GM19438 (cell line): Measurements from ENCODE around the gene RBKS.

Experiments
- ATAC-seq: cut with Tn5 transposase; IDR thresholded peaks from one replicate; pipeline ENCODE4 v1.9.1; 2021; ENCODE audit warnings: low read depth; ENCODE audit not compliant: unreplicated experiment

RBKS gene

DNA sequence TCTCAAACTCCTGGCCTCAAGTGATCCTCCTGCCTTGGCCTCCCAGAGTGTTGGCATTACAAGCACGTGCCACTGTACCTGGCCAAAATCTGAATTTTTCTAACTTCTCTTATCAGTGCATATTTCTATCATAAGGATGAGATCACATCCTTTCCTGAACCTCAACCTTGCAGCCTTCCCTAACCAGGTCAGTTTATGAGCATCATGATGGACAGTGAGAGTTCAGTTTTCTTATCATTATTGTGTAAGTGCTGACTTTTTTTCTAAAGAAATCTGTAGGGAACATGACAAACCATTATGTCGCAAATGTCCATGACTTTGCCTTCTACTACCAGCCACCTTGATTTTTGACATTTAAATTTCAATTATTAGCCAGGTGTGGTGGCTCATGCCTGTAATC, 87.1 kb downstream of the RBKS start:
- no peak for ATAC-seq

DNA sequence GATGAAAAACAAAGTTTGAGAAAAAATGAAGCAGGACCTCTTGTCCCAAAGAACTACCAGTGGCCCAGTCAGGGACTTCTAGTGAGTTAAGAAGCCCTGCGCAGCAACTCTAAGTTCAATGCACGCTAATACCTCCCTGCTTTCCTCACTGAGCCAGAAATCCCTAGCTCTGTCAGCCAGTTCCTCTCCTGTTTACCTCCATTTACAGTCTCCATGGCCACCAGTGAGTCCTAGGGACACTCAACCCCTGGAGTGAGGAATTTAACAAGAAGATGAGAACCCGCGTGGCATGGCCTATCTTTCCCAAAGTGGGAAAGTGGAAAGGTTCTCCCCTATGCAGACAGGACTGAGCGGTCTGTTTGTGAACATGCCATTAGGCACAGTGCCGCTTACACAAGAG, 87.6 kb downstream of the RBKS start:
- no peak for ATAC-seq

DNA sequence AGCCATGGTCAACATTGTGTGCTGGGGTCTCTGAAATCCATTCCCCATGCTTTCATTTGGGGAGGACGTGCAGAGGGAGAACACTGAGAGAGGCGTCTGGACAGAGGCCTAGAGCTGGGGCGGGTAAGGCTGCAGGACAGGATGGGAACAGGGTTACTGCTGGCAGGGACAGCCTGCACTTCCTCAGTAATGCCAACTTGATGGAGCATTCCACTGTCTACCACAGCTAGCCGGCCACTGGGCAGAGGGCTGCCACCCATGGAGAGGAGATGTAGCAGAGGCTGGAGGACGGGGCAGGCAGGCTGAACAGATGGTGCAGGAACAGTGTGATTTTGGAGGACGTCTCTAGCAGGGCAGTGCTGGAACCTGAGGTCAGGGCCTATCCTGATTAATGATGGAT, 89.3 kb downstream of the RBKS start:
- ATAC-seq, result no peak

DNA sequence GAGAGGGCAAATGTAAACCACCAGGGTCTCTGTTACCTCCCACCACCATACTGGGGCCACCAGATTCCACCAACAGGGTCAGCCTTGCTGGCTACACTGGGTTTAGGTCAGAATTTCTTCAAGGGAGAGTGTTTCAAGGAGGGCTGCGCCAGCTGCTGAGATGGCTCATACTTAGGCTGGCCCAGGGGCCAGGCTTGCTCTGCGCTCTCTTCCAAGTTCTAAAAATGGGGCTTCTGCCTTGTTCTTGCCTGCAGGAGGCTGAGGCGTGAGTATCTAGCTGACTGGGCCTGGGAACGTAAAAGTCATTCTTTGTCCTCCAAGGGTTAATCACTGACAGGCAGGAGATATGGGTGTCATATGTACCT, 90.6 kb downstream of the RBKS start:
- no peak for ATAC-seq

DNA sequence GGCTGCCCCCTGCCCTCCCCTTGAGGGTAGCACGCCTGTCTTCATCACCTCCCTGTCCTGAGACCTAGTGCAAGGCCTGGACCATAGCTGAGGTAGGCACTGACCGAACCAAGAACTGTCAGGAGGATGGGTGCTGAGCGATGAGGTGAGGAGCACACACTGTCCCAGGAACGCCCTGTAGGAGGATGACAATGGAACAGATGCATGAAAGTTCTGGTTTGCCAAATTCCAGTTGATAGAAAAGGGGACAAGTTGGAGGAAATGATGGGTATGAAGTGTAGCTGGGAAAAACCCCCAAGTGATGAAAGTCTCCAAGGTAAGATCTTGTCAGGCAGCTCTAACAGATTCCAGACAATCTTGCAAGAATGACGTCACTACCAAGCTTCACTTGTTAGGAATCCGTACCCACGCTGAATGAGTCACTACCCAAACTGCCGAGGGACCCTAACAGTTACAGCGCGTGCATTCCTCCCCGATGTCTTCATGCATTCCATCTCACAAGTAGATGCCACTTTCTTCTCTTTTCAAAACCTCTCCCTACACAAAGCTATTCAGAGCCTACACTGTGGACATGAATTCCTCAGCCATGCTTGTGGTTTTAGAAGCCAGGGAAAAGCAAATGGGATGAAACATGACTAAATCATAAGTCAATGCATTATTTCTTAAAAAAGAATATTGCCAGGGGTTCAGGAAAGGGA, 91.1 kb downstream of the RBKS start:
- ATAC-seq, result no peak

DNA sequence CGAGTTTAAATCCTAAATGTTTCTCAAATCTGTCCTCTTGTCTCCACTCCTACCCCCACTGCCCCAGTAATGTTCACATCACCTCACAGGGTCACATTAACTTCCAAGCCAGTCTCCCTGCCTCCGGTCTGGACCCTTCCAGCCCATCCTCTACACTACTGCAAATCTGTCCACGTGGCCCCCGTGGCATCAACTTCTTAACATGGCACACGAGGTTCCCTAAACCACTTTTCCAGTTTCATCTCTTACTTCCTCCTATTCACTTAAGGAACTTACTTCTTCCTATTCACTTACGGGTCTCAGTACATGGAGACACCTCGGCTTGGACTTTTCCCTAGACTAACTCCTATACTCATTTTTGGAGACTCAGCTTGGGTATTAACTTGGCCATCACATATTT, 91.7 kb downstream of the RBKS start:
- no peak for ATAC-seq

DNA sequence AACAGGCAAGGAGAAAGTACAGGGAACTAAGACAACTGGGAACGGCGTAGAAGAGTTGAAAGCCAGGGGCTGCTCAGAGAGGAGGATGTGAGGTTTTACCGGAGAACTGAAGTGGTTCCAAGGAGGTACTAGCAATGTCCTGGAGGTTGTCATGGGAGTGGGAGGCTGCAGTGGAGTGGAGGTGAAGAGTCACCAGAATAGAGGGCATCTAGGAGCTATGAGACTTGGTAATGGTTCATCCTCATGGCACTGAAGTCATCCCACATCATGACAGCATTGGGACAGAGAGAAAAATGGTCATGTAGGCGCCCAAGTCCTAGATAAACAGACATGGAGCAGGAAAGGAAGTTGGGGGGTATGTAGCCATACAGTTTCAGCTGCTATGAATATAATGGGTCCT, 92.3 kb downstream of the RBKS start:
- no peak for ATAC-seq

DNA sequence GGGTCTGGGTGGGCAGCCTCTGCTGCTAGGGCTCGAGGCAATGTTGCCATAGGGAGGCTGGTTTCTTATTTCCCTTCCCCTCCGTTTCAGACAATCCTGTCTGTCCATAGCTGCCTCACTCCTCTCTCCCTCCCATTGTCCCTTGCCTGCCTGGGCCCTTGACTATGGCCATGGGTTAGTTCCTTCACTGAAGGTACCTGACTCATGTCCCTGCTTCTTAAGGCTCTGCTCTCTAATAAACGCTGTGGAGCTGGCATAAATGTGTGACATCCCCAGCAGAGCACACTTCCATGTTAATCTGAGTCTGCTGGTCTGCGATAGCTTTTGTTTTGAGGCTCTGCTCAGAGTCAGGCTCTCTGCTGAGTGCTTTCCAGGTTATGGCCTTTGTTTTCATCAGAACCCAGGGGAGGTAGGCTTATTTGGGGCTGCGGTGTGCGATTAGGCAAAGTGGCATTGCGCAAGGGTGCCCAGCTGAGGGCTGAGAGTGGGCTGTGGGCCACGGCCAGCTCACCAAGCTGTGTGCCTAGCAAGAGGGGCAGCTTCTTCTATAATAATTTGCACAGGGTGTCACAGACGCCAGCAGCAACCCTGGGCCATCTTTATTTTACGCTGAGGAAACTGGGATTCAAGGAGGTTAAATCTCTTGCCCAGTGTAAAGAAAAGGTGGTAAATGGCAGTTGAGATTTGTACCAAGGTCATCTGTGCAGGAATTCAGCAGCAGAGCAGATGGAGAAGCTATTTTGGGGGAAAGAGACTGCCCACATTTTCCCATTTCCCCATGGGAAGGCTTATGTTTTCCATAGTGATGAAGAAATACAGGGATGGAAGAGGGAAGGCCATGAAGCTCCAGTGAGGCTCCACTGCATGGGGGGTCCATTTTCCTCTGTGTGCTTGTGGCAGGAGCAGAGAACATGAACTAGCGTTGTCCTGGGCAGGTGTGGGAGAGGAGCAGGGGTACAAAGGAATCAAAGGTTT, 93.1 kb downstream of the RBKS start:
- no peak for ATAC-seq

DNA sequence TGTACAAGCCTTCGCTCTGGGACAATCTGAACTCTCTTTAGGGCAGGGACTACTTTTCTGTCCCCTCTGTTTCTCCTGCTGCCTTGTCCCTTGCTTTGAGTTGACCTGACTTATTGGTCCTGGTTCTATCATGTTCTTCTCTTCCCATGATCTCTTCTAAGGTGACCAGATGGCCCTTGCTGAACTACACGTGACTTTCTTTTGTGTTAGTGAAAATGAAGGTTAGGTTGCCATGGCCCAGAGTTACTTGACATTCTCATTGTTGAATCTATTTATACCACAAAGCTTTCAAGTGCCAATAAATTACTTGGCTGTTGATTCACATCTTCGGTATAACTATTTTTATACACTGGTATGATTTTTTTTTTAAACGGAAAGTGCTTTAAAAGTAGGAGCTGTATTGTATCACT, 94.3 kb downstream of the RBKS start:
- no peak for ATAC-seq

DNA sequence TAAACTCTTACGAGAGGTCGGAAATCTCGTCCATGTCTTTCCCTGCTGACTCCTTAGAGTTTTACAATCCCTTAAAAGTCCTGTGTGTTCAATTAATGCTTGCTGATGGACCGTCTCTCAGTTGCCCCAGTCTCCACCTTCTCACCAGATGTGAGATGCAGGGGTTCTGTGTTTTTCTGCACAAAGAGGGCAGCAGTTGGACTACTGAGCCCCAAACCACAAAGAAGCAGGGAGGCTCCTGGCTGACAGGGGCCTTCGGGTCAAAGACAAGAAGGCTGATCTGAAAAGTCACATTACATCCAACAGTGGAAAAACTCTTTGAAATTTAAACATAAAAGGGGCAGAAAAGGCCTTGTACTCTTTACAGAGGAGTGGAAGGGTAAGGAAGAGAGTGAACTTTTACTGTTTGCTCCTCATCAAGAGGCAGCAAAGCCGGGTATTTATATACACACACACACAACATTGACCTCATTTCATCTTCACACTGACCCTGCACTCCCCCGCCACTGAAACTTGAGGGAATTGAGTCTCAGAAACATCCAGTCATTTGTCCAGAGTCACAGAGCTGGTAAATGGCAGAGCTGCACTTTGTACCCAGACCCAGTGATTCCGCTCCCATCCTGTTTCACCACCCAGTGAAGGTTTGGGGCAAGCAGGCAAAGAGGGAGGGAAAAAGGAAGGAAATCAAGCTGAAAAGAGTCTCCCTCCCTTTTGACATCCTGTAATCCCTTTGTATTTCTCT, 94.9 kb downstream of the RBKS start:
- no peak for ATAC-seq

DNA sequence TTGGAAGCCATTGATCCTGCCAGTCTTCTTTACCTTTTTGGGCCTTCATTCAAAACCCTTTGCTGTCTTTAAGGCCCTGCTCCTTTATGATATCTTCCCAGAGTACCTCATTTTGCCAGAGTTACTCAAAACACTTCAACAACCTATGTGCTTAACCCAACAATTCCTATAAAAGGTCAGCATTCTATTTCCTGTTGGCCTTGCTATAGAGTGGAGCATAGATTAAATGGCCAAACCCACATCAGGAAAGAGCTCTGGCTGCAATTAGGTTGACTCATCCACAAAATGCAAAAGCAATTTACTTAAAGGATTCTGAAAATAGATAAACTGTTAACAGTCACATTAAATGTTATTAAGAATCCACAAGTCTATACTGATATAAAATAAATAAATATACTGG, 97.4 kb downstream of the RBKS start:
- no peak for ATAC-seq

DNA sequence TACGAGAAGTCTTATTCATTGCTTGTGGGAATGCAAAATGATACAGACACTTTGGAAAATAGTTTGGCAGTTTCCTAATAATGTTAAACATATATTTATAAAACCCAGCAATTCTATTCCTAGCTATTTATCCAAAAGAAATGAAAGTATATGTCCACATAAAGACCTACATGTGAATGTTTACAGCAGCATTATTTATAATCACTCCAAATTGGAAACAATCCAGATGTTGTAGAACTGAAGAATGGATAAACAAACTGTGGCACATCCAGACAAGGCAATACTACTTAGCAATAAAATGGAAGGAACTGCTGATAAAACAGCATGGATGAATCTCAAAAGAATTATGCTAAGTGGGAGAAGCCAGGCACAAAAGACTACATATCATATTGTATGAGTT, 99.4 kb downstream of the RBKS start:
- ATAC-seq, result no peak

DNA sequence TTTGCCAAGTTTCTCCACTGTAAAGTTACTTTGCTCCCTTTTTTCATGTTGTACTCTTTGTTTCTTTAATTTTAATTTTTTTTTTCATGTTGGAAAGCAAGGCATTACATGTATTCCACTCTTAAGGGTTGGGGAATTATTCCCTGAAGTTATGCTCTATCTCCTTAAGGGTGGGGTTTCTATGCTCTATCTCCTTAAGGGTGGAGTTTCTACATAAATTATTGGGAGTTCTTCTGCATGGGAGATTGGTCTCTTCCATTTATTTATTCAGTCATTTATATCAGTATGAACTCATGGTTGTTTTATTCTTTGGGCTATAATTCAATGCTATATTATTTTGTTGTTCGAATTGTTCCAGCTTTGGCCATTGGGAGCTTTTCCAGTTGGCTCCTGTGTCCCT, 107.5 kb downstream of the RBKS start:
- no peak for ATAC-seq

DNA sequence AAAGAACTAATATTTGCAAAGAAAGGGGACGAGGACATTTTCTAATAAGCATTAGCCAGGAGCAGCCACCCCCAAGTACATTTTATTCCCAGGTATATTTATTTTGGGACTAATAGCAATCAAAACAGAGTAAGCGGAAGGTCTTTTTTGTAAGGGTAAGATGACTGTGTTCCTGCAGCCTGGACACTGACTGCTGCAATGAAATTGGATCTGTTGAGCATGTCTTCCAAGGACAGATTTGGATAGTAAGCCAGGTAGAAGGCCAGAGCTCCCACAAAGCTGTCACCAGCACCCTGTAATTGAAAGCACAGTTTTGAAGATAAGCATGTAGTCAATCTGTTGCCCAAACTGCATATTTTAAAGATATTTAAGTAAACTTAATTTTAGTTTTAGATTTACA, 108.7 kb downstream of the RBKS start:
- no peak for ATAC-seq

DNA sequence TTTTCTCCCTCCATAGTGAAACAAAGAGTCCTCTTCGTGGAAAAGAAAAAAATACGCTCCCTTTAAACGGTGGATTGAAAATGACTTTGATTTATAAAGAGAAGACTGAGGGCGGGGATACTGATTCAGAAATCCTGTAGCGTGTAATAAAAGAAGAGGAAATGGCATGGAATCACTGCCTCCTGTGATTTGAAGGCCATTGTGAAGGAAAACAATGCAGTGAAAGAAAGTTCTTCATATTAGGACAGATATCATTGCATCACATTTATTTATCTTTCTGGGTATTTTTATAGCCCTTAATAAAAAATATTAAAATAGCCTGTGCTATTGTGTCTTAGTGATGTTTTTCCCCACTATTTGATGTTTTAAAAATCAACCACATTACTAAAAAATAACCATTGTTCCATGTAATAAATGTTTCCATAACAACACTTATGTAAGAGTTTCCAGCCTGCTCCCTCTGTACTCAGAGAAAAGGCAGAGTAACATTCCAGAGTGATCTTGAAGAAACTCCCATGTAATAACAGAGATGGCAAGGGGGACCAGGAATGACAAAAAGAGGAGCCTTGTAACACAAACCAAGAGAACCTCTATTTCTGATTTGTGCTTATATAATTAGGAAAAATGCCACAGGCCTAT, 110.7 kb downstream of the RBKS start:
- no peak for ATAC-seq

DNA sequence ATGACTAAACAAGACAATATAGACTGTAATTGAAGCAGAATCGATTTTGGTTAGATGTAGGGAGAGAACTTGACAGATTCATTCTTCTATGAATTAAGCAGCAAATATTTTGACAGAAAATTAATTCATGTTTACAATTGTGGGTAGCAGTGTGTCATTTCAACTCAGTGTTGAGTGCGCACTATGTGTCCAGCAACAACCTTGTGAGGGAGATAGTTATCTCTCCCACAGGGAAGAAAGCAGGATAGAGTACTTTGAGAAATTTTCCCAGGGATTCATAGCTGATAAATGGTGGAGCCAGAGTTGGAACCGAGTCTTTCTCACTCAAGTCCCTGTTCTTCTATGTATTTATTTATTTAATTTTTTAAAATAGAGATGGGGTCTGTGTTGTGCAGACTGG, 113.5 kb downstream of the RBKS start:
- ATAC-seq, result no peak

DNA sequence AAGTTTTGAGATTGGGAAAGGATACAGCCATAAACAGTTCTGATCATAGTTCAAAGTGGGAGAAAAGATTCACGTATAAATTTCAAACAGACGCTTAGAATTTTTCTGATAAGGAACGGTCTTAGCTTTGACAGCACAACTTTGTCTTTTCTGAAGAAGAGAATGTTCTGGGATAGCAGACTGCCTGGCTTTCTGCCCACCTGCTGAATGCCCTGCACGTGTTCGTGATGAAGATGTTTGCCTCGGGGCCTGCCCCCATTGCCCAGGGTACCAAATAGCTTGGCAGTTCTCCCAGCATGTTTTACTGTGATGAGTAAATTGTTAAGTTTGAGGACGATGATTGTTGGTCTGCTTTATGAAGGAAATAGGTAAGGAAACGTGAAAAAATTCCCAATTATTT, 114.1 kb downstream of the RBKS start:
- no peak for ATAC-seq

DNA sequence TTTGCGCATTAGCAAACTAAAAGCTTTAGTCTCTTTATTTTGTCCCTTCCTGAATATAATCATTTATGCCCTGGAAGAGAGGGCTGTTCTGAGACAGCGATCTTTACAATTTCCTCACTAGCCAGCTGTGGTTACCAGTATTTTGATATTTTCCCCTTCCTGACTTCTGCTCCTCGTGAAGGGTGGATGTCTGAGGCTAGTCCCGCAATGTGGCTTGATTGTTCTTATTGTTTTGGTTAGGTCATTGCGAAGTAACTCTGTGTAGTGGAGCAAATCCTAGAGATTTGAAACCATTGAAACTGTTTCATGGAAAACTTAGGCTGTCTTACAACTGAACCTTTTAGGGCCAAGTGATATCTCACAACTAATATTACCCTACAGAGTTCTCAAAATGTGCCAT, 116.2 kb downstream of the RBKS start:
- no peak for ATAC-seq

DNA sequence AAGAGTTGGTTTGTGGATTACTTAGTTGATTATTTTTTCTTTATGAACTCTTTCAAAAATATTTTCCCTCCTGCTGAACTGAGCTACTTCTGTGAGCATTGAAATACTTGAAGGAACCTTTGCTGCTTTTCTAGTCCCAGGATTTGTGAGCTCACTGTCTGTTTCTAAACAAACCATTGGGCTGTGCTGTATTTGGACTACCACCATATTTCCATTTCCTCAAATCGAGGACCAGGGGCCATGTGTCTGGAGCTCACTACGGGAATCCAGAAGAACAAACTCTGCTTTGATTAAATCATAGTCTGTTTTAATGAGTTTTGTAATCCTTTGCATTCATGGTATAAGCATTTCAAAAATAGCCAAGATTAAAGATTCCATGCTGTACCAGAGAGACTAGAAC, 117.4 kb downstream of the RBKS start:
- no peak for ATAC-seq

DNA sequence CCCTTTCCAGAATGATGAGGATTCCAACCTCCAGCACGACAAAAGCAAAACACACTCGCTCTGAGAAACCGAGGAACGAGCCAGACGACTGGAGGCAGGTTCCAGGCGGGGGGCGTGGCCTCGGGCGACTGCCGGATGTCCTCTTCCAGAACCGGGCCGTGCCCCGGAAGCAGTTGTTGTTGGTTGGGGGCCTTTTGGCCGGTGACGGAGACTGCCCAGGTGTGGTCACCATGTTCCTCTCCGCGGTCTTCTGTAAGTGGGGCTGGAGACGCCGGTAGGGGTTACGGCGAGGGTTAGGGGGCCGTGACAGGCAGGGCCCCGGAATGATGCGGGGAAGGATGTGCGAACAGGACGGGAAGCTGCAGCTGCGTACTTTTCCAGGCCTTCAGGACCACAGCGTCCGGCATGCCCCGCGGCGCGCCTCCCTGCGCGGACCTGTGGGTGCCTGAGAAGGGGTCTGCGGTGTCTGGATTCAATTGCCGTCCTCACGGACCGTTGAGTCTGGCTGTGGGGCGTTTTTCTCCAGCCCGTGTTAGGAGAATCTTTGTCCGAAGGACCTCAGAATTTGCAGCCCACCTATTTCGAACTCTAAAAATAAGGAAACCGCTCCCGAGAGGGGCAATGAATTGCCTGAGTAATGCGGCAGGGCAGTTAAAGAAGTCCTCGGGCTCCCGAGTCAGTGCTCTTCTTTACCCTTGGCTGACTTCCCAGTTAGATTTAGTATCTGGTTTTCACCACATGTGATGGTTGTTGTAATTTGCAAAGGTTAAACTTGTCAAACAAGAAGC, 118.4 kb downstream of the RBKS start, which contains the start of gene MRPL33:
Gene MRPL33, plus strand, starts transcription at position 172 of the 788 bp plus-strand sequence. Its CDS starts 59 bp downstream, at position 231.
- ATAC-seq, result peak; percentile 95
